DOHH2 (cell line): ENCODE data around the gene UBE2F.

Source experiments
- EZH2phosphoT487 ChIP-seq: fragments of 200-600 bp; sonication (generic); IDR thresholded peaks from 2 replicates; pipeline ENCODE4 v1.6.1; 2017; ENCODE audit warnings: borderline replicate concordance, mild to moderate bottlenecking, antibody characterized with exemption, low read length, moderate library complexity, mixed read lengths
- TF ChIP-seq, protein P1 (sequence below): fragments of 200-600 bp; sonication (generic); IDR thresholded peaks from one replicate; pipeline ENCODE4 v1.5.1; 2014; ENCODE audit warnings: antibody characterized with exemption, mild to moderate bottlenecking, low read depth, low read length; ENCODE audit not compliant: poor library complexity, severe bottlenecking

DNA sequence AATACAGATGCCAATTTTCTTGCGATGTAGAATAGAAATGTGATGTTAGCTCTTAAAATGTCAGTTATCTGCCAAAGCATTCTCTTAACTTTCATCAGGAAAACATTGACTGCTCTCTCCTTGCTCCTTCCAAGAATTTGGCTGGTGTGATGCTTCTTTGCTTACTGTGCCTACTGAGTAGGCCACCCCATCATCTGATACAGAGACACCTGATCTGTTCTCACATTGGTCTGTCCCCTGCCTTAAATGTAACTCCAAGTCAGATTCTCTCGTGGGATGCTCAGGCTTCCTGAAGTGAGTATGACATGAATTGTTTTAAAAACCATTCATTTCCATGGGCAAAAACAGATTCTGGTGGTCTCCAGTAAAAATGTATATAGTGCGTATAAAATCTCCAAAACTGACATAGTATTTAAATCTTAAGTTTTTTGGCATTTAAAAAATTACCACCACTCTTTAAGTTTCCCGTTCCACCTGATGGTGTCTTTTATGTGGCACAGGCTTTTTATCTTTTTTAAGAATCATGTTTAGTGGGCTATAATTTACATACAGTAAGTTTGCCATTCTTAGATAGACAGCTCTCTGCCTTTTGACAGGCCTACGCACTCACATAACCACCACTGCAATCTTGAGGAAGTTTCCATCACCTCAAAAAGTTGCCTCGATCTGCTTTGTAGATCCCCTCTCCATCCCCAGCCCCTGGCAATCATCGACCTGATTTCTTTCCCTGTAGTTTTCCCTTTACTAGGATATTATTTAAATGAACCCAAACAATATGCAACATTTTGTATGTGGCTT is 36.6 kb downstream of the UBE2F start:
- TF ChIP-seq, protein P1, sequence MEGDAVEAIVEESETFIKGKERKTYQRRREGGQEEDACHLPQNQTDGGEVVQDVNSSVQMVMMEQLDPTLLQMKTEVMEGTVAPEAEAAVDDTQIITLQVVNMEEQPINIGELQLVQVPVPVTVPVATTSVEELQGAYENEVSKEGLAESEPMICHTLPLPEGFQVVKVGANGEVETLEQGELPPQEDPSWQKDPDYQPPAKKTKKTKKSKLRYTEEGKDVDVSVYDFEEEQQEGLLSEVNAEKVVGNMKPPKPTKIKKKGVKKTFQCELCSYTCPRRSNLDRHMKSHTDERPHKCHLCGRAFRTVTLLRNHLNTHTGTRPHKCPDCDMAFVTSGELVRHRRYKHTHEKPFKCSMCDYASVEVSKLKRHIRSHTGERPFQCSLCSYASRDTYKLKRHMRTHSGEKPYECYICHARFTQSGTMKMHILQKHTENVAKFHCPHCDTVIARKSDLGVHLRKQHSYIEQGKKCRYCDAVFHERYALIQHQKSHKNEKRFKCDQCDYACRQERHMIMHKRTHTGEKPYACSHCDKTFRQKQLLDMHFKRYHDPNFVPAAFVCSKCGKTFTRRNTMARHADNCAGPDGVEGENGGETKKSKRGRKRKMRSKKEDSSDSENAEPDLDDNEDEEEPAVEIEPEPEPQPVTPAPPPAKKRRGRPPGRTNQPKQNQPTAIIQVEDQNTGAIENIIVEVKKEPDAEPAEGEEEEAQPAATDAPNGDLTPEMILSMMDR: no peak
- no peak for TF ChIP-seq EZH2phosphoT487
